Neuronal stem cell (in vitro differentiated cells): Measurements from ENCODE around the gene NEBL.

Experiments
- DNase-seq: peaks from one replicate; pipeline ENCODE4 v3.0.0-alpha.2; 2013; ENCODE audit warnings: low spot score
- H2AFZ ChIP-seq: one replicate; pipeline ENCODE4 v1.6.1; 2013; ENCODE audit warnings: mild to moderate bottlenecking, low read length, inconsistent platforms
- H2AK5ac ChIP-seq: 2 replicates; pipeline ENCODE4 v1.6.1; 2013; ENCODE audit warnings: low read depth, mild to moderate bottlenecking, inconsistent platforms, low read length, moderate library complexity, mixed read lengths
- H2BK120ac ChIP-seq: 2 replicates; pipeline ENCODE4 v1.6.1; 2013; ENCODE audit warnings: low read depth, mild to moderate bottlenecking, inconsistent platforms, low read length, moderate library complexity, mixed read lengths
- H2BK12ac ChIP-seq: one replicate; pipeline ENCODE4 v1.6.1; 2013; ENCODE audit warnings: low read length, inconsistent platforms
- H2BK15ac ChIP-seq: 2 replicates; pipeline ENCODE4 v1.6.1; 2013; ENCODE audit warnings: mild to moderate bottlenecking, low read length, inconsistent platforms, mixed read lengths
- H2BK5ac ChIP-seq: one replicate; pipeline ENCODE4 v1.6.1; 2013; ENCODE audit warnings: inconsistent platforms, mild to moderate bottlenecking, low read length, moderate library complexity
- H3K14ac ChIP-seq: one replicate; pipeline ENCODE4 v1.6.1; 2013; ENCODE audit warnings: low read length, inconsistent platforms
- H3K18ac ChIP-seq: 2 replicates; pipeline ENCODE4 v1.6.1; 2013; ENCODE audit warnings: low read length, inconsistent platforms
- H3K23ac ChIP-seq: 2 replicates; pipeline ENCODE4 v1.6.1; 2013; ENCODE audit warnings: low read depth, mild to moderate bottlenecking, mixed read lengths, low read length, inconsistent platforms; ENCODE audit not compliant: poor library complexity
- H3K27ac ChIP-seq: replicated peaks from 3 replicates; pipeline ENCODE4 v1.5.1; 2013; ENCODE audit warnings: low read length, inconsistent platforms
- H3K27me3 ChIP-seq, 3 experiments: 2 replicates each; pipeline ENCODE4 v1.6.1; 2013; ENCODE audit warnings: low read length in 3 of 3, mild to moderate bottlenecking in 2 of 3, inconsistent platforms in 1 of 3, low read depth in 1 of 3, mixed read lengths in 1 of 3, moderate library complexity in 1 of 3; ENCODE audit not compliant: control insufficient read depth in 3 of 3, insufficient read depth in 3 of 3
- H3K36me3 ChIP-seq, 2 donors: replicated peaks in 1 of 2; 2 replicates each; pipeline ENCODE4 v1.6.1; 2013; ENCODE audit warnings: low read length in 2 of 2; ENCODE audit not compliant: control insufficient read depth in 2 of 2, insufficient read depth in 2 of 2
- H3K4ac ChIP-seq: 2 replicates; pipeline ENCODE4 v1.6.1; 2013; ENCODE audit warnings: inconsistent platforms, mild to moderate bottlenecking, low read length, moderate library complexity
- H3K4me1 ChIP-seq, 2 donors: 1 replicate in 1 of 2; 2 replicates in 1 of 2; pipeline ENCODE4 v1.6.1; 2013; ENCODE audit warnings: low read length in 2 of 2, low read depth in 1 of 2; ENCODE audit not compliant: control insufficient read depth in 2 of 2, insufficient read depth in 1 of 2
- H3K4me2 ChIP-seq: one replicate; pipeline ENCODE4 v1.6.1; 2013; ENCODE audit warnings: mild to moderate bottlenecking, low read length, inconsistent platforms; ENCODE audit not compliant: insufficient read depth, poor library complexity, severe bottlenecking
- H3K4me3 ChIP-seq, 2 donors: 2 replicates each; pipeline ENCODE4 v1.5.1; 2013; ENCODE audit warnings: low read length in 2 of 2, mild to moderate bottlenecking in 2 of 2, inconsistent platforms in 1 of 2, moderate library complexity in 1 of 2
- H3K79me1 ChIP-seq: one replicate; pipeline ENCODE4 v1.6.1; 2013; ENCODE audit warnings: low read depth, mild to moderate bottlenecking, inconsistent platforms, low read length, moderate library complexity
- H3K9ac ChIP-seq: one replicate; pipeline ENCODE4 v1.6.1; 2013; ENCODE audit warnings: mild to moderate bottlenecking, low read depth, low read length, inconsistent platforms; ENCODE audit not compliant: poor library complexity
- H3K9me3 ChIP-seq, 2 donors: replicated peaks in 1 of 2; 2 replicates each; pipeline versions ENCODE3 to v1.6.1; 2013; ENCODE audit warnings: low read length in 2 of 2, mild to moderate bottlenecking in 2 of 2, inconsistent platforms in 1 of 2, low read depth in 1 of 2, mixed read lengths in 1 of 2, moderate library complexity in 1 of 2; ENCODE audit not compliant: control insufficient read depth in 2 of 2, insufficient read depth in 1 of 2
- H4K8ac ChIP-seq: one replicate; pipeline ENCODE4 v1.6.1; 2013; ENCODE audit warnings: low read depth, mild to moderate bottlenecking, inconsistent platforms, low read length, moderate library complexity
- H4K91ac ChIP-seq: one replicate; pipeline ENCODE4 v1.6.1; 2013; ENCODE audit warnings: low read length, low read depth, mild to moderate bottlenecking, inconsistent platforms; ENCODE audit not compliant: poor library complexity
- whole genome bisulfite sequencing, 2 donors: extraction: QIAGEN DNeasy Blood & Tissue Kit; methylation state at CpG; one replicate each; pipeline ENCODE4 v1.1.7; 2013; ENCODE audit warnings: missing lambda C conversion rate in 2 of 2, mixed read lengths in 1 of 2; ENCODE audit not compliant: insufficient read length in 2 of 2, insufficient replicate concordance in 1 of 2; ENCODE audit errors: extremely low coverage in 2 of 2; 5-methylcytosine and 5-hydroxymethylcytosine counted together

The NEBL gene

DNA sequence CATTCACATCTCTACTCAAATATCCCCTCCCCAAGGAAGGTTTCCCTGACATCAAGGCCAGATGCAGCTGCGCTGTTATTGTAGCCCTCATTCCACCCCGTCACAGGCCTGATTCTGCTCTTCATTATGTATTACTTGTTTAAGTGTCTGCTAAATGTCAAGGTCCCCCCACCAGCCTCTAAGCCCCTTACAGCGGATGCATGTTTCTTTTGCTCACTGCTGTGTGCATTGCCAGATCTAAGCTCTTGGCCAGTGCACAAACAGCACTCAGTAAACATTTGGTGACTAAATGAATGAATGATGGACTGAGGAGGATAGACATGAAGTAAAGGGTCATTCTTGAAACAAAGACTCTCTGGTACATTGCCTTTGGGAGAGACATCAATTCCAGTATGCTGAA lies 90.6 kb downstream of the NEBL start:
- Histone ChIP-seq H3K4me3 (no peak overlapping the region), H3K4me2 (no peak overlapping the region), H4K8ac (no peak overlapping the region), H3K23ac (no peak overlapping the region), H2BK12ac (no peak overlapping the region), H2BK5ac (no peak overlapping the region), H3K4me1 (peaks cover 0 to 7% of the 10 kb centered on the region in 2 donors), H2AFZ (no peak overlapping the region), H3K9me3 (no peaks in the 10 kb centered on the region), H3K79me1 (no peaks in the 10 kb centered on the region), H3K27ac (peak overlapping the region; percentile 47), H3K14ac (no peak overlapping the region), H2BK120ac (no peak overlapping the region), H3K9ac (no peak overlapping the region), H3K27me3 (no peaks in the 10 kb centered on the region), H3K4ac (no peak overlapping the region), H3K18ac (no peak overlapping the region), H3K36me3 (no peaks in the 10 kb centered on the region), H2BK15ac (no peak overlapping the region), H4K91ac (no peak overlapping the region), H2AK5ac (no peak overlapping the region)
- no peak for DNase-seq
- no CpG with 5 or more reads among the region's 3 CpGs for WGBS, 2 donors

DNA sequence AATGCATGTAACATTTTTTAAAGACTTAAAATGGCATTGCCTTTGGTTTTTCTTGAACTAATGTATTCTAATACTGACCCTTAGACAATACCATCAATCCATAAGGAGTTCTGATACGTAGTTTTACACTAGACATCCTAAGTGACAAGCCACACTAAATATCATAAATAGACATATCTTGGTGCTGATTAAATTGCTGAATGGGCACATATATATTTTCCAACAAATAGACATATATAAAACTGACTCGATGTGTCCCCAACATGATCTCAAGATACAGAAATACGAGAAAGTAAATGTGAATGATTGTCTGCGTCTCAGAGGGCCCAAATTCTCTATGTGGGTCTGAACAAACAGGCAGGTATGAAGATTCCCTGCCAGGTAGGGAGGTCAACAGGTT lies 99.8 kb downstream of the NEBL start:
- Histone ChIP-seq H3K23ac (no peak overlapping the region), H2BK12ac (no peak overlapping the region)
- DNase-seq: no peak

DNA sequence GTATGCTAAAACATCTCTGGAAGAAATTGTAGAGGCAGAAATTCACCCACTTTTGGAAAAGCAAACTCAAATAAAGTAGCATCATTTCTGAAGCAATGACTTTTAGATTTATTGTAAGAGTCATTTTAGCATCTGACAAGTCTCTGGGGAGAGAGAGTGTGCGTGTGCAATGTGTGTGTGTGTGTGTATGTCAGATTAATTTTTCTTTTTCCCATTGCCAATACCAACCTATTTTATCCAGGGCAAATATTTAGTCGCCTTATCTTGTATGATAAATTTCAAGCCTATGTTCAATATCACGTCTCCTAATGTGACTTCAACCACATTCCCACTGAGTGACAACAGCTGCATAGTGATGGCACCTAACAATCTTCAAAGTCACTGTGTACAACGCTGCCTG lies 101.7 kb downstream of the NEBL start:
- peaks cover 2% of the 10 kb centered on the region for H3K79me1 ChIP-seq
- H3K9ac ChIP-seq: no peak overlapping the region
- H2BK12ac ChIP-seq: no peak overlapping the region
- no peaks in the 10 kb centered on the region for H3K4me1 ChIP-seq
- H2AK5ac ChIP-seq: no peak overlapping the region
- H2BK15ac ChIP-seq: no peak overlapping the region
- H3K14ac ChIP-seq: no peak overlapping the region
- DNase-seq: no peak
- no peaks in the 10 kb centered on the region for H3K27me3 ChIP-seq
- no peak overlapping the region for H4K91ac ChIP-seq
- H3K4ac ChIP-seq: no peak overlapping the region
- no peak overlapping the region for H3K27ac ChIP-seq
- no peak overlapping the region for H3K4me2 ChIP-seq
- H2AFZ ChIP-seq: no peak overlapping the region
- H4K8ac ChIP-seq: no peak overlapping the region
- WGBS, 2 donors: no CpG with 5 or more reads among the region's 4 CpGs
- H2BK5ac ChIP-seq: no peak overlapping the region
- H3K4me3 ChIP-seq: no peak overlapping the region
- H3K23ac ChIP-seq: no peak overlapping the region
- no peaks in the 10 kb centered on the region for H3K9me3 ChIP-seq
- H2BK120ac ChIP-seq: no peak overlapping the region
- no peaks in the 10 kb centered on the region for H3K36me3 ChIP-seq
- no peak overlapping the region for H3K18ac ChIP-seq

More for the DNA sequence above, 99.8 kb downstream of the NEBL start:
- no peak overlapping the region for H2AK5ac ChIP-seq
- no peaks in the 10 kb centered on the region for H3K27me3 ChIP-seq
- no peak overlapping the region for H2BK120ac ChIP-seq
- no peak overlapping the region for H2BK5ac ChIP-seq
- no peak overlapping the region for H3K18ac ChIP-seq
- H2BK15ac ChIP-seq: no peak overlapping the region
- no peak overlapping the region for H4K91ac ChIP-seq
- H3K79me1 ChIP-seq: peaks cover 2% of the 10 kb centered on the region
- no peak overlapping the region for H2AFZ ChIP-seq
- no peak overlapping the region for H3K4ac ChIP-seq
- no peaks in the 10 kb centered on the region for H3K4me1 ChIP-seq
- H3K9me3 ChIP-seq: no peaks in the 10 kb centered on the region
- H3K4me3 ChIP-seq: no peak overlapping the region
- H3K4me2 ChIP-seq: no peak overlapping the region
- no peak overlapping the region for H4K8ac ChIP-seq
- H3K14ac ChIP-seq: no peak overlapping the region
- H3K9ac ChIP-seq: no peak overlapping the region
- no peak overlapping the region for H3K27ac ChIP-seq
- no CpG with 5 or more reads among the region's 4 CpGs for WGBS, 2 donors
- H3K36me3 ChIP-seq: no peaks in the 10 kb centered on the region

DNA sequence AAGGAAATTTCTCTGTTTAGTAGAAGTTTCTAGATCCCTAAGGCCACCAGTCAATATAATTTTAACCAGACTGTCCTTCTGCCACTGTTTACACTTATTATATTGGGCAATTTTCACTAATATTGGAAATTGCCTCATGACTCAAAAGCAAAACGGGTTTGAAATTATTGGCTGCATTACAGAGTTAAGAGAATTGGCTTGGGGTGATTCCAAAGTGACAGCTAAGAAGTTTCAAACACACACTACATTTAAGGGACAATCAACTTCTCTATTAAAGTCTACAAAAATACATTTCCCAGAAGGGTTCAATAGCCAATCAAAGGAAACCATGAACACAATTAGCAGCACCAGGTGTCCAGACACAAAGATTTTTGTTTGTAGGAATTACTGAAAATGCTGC lies 111.9 kb downstream of the NEBL start:
- Histone ChIP-seq H4K8ac (no peak overlapping the region), H3K4me3 (no peak overlapping the region), H3K18ac (no peak overlapping the region), H2BK5ac (no peak overlapping the region), H3K79me1 (no peaks in the 10 kb centered on the region), H2AFZ (no peak overlapping the region), H3K4me2 (no peak overlapping the region), H4K91ac (no peak overlapping the region), H2AK5ac (no peak overlapping the region), H2BK12ac (no peak overlapping the region), H3K27ac (no peak overlapping the region), H2BK120ac (no peak overlapping the region), H3K27me3 (no peaks in the 10 kb centered on the region), H3K4ac (no peak overlapping the region), H3K4me1 (no peaks in the 10 kb centered on the region), H2BK15ac (no peak overlapping the region), H3K23ac (no peak overlapping the region), H3K36me3 (no peaks in the 10 kb centered on the region), H3K14ac (no peak overlapping the region), H3K9me3 (no peaks in the 10 kb centered on the region), H3K9ac (no peak overlapping the region)
- DNase-seq: no peak
- no CpG with 5 or more reads among the region's 1 CpG for WGBS, 2 donors
